GM06990 (cell line): Measurements from ENCODE around the gene EIF4E2.

Source experiments
- DNase-seq: peaks from one replicate; pipeline ENCODE4 v3.0.0-alpha.2; 2011; ENCODE audit not compliant: insufficient read length; ENCODE audit errors: extremely low read depth
- H3K27me3 ChIP-seq: replicated peaks from 2 replicates; pipeline ENCODE4 v1.6.0; 2011; ENCODE audit warnings: low read length; ENCODE audit not compliant: control insufficient read depth, insufficient read depth
- H3K36me3 ChIP-seq: 2 replicates; pipeline ENCODE4 v1.5.1; 2011; ENCODE audit warnings: low read length; ENCODE audit not compliant: control insufficient read depth, insufficient read depth
- H3K4me3 ChIP-seq: replicated peaks from 2 replicates; pipeline ENCODE4 v1.5.1; 2011; ENCODE audit warnings: low read depth, mild to moderate bottlenecking, control low read depth, low read length
- CTCF ChIP-seq: IDR thresholded peaks from 2 replicates; pipeline ENCODE4 v1.5.1; 2011; ENCODE audit warnings: low read length, control low read depth, mild to moderate bottlenecking, inconsistent platforms; ENCODE audit not compliant: insufficient read depth, poor library complexity, severe bottlenecking

Gene EIF4E2

GRCh38 chr2:232519581-232520438, 30.7 kb upstream of the EIF4E2 start, which contains the start of gene PRSS56:
PRSS56 (plus strand) TSS chr2:232520388; CDS start chr2:232520599, 211 bp downstream.
- no peaks in the 10 kb centered on the region for H3K36me3 ChIP-seq
- no peak for TF ChIP-seq CTCF
- no peak for DNase-seq
- no peak within 1 kb of the TSS for H3K4me3 ChIP-seq
- peaks cover 1% of the 10 kb centered on the region; the same call in 1 of the 2 replicates for H3K27me3 ChIP-seq

- Histone ChIP-seq H3K4me3 (no peak overlapping the region), H3K36me3 (no peaks in the 10 kb centered on the region), H3K27me3 (peaks cover 1% of the 10 kb centered on the region; the same call in 1 of the 2 replicates)
- TF ChIP-seq CTCF: no peak
- DNase-seq: no peak
Measured at GRCh38 chr2:232520489-232520888, 30.0 kb upstream of the EIF4E2 start.

GRCh38 chr2:232521098-232521497, 29.4 kb upstream of the EIF4E2 start:
- no peak for TF ChIP-seq CTCF
- H3K27me3 ChIP-seq: peaks cover 1% of the 10 kb centered on the region; the same call in 1 of the 2 replicates

GRCh38 chr2:232521959-232522622, 28.4 kb upstream of the EIF4E2 start:
- Histone ChIP-seq H3K36me3 (no peaks in the 10 kb centered on the region), H3K4me3 (no peak overlapping the region), H3K27me3 (peaks cover 1% of the 10 kb centered on the region; the same call in 1 of the 2 replicates)
- DNase-seq: no peak
- TF ChIP-seq CTCF: peak; percentile 23

More at GRCh38 chr2:232521098-232521497, 29.4 kb upstream of the EIF4E2 start:
- H3K36me3 ChIP-seq: no peaks in the 10 kb centered on the region
- no peak for DNase-seq
- H3K4me3 ChIP-seq: no peak overlapping the region

- Histone ChIP-seq H3K4me3 (no peak overlapping the region), H3K27me3 (peaks cover 1% of the 10 kb centered on the region; the same call in 1 of the 2 replicates), H3K36me3 (no peaks in the 10 kb centered on the region)
- no peak for TF ChIP-seq CTCF
- no peak for DNase-seq
Measured at GRCh38 chr2:232522623-232523401, 27.7 kb upstream of the EIF4E2 start.
